Measurements from ENCODE around the gene KCND2. TPM values are rescaled to one million over a fixed set of nuclear protein-coding genes. Genes with fewer than 3 reads are reported as not detected.

Gene KCND2
- total RNA-seq, 1 donor from 2014 or later, result 0.12 TPM

DNA sequence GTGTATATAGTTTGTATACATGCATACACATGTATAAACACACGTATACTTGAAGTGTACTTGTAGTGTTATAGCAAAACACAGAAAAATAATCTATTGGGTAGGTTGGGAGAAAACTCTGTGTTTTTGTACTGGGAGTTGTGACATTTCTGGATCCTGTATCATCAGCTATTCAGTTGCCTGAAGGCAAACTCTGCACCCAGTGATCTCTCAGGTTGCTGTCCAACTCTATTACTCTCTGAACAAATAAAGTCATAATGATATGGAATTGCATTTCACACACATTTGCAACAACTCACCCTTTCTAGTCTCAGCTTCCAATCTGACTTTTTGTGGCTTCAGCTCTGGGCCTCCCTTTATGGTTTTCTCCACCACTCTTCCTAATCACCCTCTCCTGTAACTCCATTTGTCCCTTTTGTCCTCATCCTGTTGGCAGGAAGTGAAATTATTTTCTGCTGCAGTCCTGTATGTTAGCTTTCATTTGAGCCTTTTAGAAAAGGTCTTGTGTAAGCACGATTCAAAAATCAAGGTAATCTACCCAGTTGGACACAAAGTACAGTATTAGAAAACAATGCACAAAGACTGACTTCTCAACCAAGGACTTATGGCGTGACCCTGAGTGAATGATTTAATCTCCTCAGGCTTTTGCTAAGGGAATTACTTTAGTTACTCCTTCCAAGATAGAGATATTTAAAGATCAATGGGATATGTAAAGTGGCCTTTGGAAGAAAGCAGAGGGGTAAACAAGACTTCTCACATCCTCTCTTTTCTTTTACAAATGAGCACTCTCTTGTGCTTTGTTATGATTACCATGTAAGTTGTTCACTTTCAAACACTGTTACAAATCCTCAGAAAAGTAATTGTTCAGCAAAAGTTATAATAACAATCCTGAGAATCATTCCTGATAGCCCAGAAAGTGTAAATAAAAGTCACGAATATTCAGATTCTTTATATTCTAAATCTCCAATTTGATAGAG is 249.1 kb downstream of the KCND2 start:
- H3K4me3 ChIP-seq (ENCODE audit: low read depth, low read length), result no peak overlapping the region
- TF ChIP-seq, protein P1, sequence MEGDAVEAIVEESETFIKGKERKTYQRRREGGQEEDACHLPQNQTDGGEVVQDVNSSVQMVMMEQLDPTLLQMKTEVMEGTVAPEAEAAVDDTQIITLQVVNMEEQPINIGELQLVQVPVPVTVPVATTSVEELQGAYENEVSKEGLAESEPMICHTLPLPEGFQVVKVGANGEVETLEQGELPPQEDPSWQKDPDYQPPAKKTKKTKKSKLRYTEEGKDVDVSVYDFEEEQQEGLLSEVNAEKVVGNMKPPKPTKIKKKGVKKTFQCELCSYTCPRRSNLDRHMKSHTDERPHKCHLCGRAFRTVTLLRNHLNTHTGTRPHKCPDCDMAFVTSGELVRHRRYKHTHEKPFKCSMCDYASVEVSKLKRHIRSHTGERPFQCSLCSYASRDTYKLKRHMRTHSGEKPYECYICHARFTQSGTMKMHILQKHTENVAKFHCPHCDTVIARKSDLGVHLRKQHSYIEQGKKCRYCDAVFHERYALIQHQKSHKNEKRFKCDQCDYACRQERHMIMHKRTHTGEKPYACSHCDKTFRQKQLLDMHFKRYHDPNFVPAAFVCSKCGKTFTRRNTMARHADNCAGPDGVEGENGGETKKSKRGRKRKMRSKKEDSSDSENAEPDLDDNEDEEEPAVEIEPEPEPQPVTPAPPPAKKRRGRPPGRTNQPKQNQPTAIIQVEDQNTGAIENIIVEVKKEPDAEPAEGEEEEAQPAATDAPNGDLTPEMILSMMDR (conservative IDR thresholded peaks at IDR 0.05; ENCODE audit: low read depth, low read length), result no peak
- DNase-seq (ENCODE audit: low read depth), result no peak

DNA sequence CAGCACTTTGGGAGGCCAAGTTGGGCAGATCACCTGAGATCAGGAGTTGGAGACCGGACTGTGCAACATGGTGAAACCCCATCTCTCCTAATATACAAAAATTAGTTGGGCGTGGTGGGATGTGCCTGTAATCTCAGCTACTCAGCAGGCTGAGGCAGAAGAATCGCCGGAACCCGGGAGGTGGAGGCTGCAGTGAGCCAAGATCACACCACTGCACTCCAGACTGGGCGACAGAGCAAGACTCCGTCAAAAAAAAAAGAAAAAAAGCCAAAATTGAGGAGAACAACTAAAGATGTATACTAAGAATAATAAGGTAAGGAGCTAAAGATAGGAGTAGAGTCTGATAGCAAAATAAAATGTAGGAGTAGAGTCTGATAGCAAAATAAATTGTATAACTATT is 251.0 kb downstream of the KCND2 start:
- no peak for DNase-seq (ENCODE audit: low read depth)
- no peak overlapping the region for H3K4me3 ChIP-seq (ENCODE audit: low read depth, low read length)
- TF ChIP-seq, protein P1 (conservative IDR thresholded peaks at IDR 0.05; ENCODE audit: low read depth, low read length), result no peak

DNA sequence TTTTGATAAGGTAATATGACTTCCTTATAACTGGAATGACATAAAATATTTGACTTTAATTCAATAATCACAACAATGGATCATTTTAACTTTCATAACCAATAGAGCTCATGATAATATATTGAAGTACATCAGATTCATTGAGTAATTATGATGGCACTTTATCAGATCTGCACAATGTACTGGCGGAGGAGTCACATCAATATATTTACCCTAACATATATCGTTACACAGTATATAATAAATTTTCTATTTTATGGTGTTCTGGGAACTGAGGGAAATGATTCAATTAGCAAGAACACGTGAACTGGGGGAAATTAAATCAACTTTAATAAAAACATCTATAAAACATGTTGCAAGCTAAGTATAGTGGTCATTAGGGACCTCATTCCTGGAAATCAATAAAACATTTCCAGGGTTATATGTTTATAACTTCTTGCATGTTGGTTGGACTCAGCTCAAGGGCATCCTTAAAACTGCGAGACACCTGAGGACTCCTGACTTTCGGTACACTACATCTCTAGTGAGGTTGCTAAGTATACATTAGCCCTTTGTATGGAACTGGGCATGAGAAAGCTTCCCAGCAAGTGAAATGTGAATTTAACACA is 254.0 kb downstream of the KCND2 start:
- no peak for DNase-seq (ENCODE audit: low read depth)
- TF ChIP-seq, protein P1 (conservative IDR thresholded peaks at IDR 0.05; ENCODE audit: low read depth, low read length), result no peak
- H3K4me3 ChIP-seq (ENCODE audit: low read depth, low read length), result no peak overlapping the region

DNA sequence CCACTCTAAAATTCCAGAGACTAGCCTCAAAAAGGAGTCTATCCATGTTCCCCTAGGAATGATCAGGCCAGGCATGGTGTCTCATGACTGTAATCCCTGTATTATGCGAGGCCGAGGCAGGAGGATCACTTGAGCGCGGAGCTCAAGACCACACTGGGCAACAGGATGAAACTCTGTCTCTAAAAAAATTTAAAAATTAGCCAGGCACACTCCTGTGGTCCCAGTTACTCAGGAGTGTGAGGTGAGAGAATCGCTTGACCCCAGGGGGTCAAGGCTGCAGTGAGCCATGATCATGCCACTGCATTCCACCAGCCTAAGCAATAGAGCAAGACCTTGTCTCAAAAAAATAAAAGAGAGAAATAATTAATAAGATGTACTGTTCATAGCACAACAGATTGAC is 256.8 kb downstream of the KCND2 start:
- no peak overlapping the region for H3K4me3 ChIP-seq (ENCODE audit: low read depth, low read length)
- DNase-seq (ENCODE audit: low read depth), result peak; percentile 6
- TF ChIP-seq, protein P1 (conservative IDR thresholded peaks at IDR 0.05; ENCODE audit: low read depth, low read length), result no peak

DNA sequence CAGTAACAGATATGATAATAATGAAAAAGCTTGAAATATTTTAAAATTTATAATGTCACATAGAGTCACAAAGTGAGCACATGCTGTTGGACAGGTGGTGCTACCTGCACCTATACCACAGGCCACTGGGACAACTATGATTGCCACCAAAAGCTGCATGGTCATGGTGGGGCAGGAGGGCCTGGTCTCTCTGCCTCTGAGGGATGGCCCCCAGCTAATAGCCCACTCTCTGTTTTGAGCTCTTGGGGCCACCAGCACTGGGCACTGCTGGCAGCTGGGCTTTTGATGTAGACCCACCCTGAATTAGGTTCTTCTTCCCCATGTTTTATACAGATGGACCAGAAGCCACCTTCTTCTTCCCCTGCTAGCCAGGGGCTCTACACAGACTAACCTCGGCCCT is 265.4 kb downstream of the KCND2 start:
- H3K4me3 ChIP-seq (ENCODE audit: low read depth, low read length), result no peak overlapping the region
- TF ChIP-seq, protein P1 (conservative IDR thresholded peaks at IDR 0.05; ENCODE audit: low read depth, low read length), result no peak

DNA sequence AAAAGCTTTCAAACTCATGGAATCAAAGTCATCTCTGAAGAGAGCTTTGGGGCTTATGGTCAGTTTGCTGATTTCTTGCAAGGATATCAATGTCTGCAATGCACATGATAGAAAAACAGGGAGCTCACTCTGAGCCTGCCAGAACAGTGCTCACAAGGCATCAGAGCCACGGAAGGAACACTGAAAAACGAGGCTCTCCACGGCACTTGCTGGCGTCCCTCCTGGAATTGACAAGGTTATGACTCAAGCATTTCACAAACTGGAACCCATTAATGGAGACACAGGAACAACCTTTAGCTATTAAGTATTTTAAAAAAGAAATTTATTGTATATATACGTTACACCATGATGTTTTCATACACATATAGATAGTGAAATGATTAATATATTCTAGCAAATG is 266.3 kb downstream of the KCND2 start:
- H3K4me3 ChIP-seq (ENCODE audit: low read depth, low read length), result no peak overlapping the region
- TF ChIP-seq, protein P1 (conservative IDR thresholded peaks at IDR 0.05; ENCODE audit: low read depth, low read length), result no peak
- DNase-seq (ENCODE audit: low read depth), result no peak

More for the DNA sequence above, 265.4 kb downstream of the KCND2 start:
- DNase-seq (ENCODE audit: low read depth), result no peak

Measured in epithelial cell of proximal tubule (primary cell).